ENCODE results near the gene ZNF74.
A peak's percentile ranks its signal among the peaks of the same experiment; 100 is the strongest.

Gene ZNF74

DNA sequence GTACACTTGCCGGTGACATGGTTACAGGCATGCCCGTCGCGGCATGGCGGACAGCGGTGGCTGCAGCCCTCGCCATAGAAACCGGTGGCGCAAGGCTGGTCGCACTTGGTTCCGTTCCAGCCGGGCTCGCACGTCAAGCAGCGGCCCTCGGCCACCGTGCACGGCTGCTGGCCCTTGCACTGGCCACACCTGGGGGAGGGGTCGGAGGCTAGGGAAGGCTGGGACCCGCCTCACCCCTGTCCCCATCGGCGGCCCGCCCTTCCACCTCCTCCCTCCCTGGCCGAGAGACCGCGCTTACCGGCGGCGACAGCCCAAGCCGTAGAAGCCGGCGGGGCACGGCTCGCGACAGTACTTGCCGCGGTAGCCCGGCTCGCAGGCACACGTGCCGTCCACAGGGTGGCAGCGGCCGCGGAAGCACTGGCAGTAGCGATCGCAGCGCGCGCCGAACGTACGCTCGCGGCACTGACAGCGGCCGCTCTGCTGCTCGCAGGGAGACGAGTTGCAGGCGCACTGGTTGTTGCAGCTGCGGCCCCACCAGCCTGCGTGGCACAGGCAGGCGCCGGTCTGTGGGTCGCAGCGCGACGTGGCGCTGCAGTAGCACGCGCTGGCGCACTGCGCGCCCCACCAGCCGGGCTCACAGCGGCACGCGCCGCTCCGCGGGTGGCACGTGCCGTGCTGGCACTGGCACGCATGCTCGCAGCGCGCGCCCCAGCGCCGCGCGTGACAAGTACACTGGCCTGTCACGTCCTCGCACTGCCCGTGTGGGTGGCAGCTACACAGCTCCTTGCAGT lies 37.0 kb downstream of the ZNF74 start:
- H3K9me3 ChIP-seq (ENCODE audit: control insufficient read depth, insufficient read depth, low read depth, low read length): no peaks in the 10 kb centered on the region
- H3K36me3 ChIP-seq (ENCODE audit: control insufficient read depth in 2 of 2, insufficient read depth in 1 of 2, low read length in 2 of 2): peaks cover 0 to 70% of the 10 kb centered on the region in 2 experiments; a peak in 1 of 3 replicates
- no peaks in the 10 kb centered on the region for H3K4me1 ChIP-seq (ENCODE audit: control insufficient read depth, insufficient read depth, low read length)
- H3K4me3 ChIP-seq (ENCODE audit: low read depth, low read length): no peak overlapping the region
- H3K27ac ChIP-seq (ENCODE audit: extremely low read depth, low read depth, low read length): no peak overlapping the region
- ChIA-PET POLR2A (no interaction called here), CTCF (no interaction called here)
- TF ChIP-seq ZNF24 (tag by site-specific recombination; IDR thresholded peaks at IDR 0.05): no peak
- TF ChIP-seq, protein P1, sequence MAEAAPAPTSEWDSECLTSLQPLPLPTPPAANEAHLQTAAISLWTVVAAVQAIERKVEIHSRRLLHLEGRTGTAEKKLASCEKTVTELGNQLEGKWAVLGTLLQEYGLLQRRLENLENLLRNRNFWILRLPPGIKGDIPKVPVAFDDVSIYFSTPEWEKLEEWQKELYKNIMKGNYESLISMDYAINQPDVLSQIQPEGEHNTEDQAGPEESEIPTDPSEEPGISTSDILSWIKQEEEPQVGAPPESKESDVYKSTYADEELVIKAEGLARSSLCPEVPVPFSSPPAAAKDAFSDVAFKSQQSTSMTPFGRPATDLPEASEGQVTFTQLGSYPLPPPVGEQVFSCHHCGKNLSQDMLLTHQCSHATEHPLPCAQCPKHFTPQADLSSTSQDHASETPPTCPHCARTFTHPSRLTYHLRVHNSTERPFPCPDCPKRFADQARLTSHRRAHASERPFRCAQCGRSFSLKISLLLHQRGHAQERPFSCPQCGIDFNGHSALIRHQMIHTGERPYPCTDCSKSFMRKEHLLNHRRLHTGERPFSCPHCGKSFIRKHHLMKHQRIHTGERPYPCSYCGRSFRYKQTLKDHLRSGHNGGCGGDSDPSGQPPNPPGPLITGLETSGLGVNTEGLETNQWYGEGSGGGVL (tag by site-specific recombination; IDR thresholded peaks at IDR 0.05): no peak
- TF ChIP-seq ZNF138 (tag by site-specific recombination; IDR thresholded peaks at IDR 0.05; ENCODE audit: borderline replicate concordance): no peak
- TF ChIP-seq, protein P2, sequence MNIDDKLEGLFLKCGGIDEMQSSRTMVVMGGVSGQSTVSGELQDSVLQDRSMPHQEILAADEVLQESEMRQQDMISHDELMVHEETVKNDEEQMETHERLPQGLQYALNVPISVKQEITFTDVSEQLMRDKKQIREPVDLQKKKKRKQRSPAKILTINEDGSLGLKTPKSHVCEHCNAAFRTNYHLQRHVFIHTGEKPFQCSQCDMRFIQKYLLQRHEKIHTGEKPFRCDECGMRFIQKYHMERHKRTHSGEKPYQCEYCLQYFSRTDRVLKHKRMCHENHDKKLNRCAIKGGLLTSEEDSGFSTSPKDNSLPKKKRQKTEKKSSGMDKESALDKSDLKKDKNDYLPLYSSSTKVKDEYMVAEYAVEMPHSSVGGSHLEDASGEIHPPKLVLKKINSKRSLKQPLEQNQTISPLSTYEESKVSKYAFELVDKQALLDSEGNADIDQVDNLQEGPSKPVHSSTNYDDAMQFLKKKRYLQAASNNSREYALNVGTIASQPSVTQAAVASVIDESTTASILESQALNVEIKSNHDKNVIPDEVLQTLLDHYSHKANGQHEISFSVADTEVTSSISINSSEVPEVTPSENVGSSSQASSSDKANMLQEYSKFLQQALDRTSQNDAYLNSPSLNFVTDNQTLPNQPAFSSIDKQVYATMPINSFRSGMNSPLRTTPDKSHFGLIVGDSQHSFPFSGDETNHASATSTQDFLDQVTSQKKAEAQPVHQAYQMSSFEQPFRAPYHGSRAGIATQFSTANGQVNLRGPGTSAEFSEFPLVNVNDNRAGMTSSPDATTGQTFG (tag by site-specific recombination; IDR thresholded peaks at IDR 0.05; ENCODE audit: borderline replicate concordance): no peak

DNA sequence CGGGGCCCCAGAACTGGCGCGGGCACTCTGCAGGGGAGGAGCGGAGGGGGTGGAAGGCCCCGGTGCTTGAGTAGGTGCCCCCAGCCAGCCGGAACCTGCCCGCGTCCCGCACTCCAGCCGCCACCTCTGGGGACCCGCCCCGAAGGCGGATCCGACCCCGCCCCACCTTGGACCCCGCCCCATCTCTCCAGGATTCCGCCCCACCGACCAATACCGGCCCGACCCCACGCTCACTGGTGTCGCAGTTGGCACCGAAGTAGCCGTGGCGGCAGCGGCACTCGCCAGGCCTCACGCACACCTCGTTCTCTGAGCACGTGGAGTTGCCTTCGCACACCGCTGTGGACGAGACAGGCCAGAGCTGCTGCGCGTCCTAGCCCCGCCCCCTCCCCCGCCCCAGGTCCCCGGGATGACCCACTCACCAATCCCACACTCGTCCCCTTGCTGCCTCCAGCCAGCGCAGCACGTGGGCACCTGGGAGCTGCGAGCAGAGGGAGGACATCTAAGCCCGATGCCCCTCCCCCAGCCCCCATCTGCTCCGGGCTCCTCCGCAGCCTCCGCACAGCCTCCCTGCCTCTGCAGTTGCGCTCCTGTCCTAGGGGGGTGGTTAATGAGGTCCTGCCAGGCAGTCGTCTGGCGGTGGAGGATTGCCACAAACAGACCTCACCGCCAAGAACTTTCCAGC lies 37.7 kb downstream of the ZNF74 start:
- H3K27ac ChIP-seq (ENCODE audit: extremely low read depth, low read depth, low read length): no peak overlapping the region
- H3K36me3 ChIP-seq (ENCODE audit: control insufficient read depth in 2 of 2, insufficient read depth in 1 of 2, low read length in 2 of 2): peaks cover 0 to 63% of the 10 kb centered on the region in 2 experiments; a peak in 1 of 3 replicates
- no peaks in the 10 kb centered on the region for H3K9me3 ChIP-seq (ENCODE audit: control insufficient read depth, insufficient read depth, low read depth, low read length)
- no peak overlapping the region for H3K4me3 ChIP-seq (ENCODE audit: low read depth, low read length)
- H3K4me1 ChIP-seq (ENCODE audit: control insufficient read depth, insufficient read depth, low read length): no peaks in the 10 kb centered on the region
- TF ChIP-seq OSR2 (tag by site-specific recombination; IDR thresholded peaks at IDR 0.05) (no peak), KLF8 (tag by site-specific recombination; IDR thresholded peaks at IDR 0.05) (peak; percentile 78; the same call in 1 of the 2 replicates), SP2 (tag by site-specific recombination; IDR thresholded peaks at IDR 0.05) (0 out of 2 replicates have a peak, but pooled peaks have one; percentile 13), ZNF302 (tag by site-specific recombination; IDR thresholded peaks at IDR 0.05; ENCODE audit: low read depth) (no peak), ZBTB20 (tag by site-specific recombination; IDR thresholded peaks at IDR 0.05) (no peak), KLF1 (tag by site-specific recombination; IDR thresholded peaks at IDR 0.05) (peak; percentile 80)
- TF ChIP-seq, protein P3, sequence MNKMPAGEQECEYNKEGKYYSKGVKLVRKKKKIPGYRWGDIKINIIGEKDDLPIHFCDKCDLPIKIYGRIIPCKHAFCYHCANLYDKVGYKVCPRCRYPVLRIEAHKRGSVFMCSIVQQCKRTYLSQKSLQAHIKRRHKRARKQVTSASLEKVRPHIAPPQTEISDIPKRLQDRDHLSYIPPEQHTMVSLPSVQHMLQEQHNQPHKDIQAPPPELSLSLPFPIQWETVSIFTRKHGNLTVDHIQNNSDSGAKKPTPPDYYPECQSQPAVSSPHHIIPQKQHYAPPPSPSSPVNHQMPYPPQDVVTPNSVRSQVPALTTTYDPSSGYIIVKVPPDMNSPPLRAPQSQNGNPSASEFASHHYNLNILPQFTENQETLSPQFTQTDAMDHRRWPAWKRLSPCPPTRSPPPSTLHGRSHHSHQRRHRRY (tag by site-specific recombination; IDR thresholded peaks at IDR 0.05): no peak
- TF ChIP-seq, protein P4, sequence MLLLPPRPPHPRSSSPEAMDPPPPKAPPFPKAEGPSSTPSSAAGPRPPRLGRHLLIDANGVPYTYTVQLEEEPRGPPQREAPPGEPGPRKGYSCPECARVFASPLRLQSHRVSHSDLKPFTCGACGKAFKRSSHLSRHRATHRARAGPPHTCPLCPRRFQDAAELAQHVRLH (tag by site-specific recombination; IDR thresholded peaks at IDR 0.05): no peak
- ChIA-PET CTCF (no interaction called here), POLR2A (no interaction called here)

DNA sequence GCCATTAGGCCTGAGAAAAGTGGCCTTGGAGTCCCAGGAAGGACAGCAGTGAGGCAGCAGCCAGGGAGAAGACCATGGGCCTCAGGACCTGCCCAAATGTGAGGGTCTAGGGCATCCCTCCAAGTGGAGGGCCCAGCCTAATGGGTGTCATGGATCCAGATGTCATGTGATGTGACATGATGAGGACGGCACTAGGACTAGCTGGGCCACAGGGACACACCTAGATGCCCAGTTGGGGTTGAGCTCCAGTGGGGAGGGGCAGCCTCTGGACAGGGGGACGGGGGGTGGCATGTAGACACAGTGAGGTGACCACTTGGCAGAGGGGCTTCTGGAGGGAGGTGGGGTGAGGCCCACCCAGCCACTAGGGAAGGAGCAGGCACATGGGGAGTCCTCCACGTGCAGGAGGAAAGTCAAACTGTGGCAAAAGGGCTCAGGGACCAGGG lies 38.3 kb downstream of the ZNF74 start:
- Histone ChIP-seq H3K36me3 (ENCODE audit: control insufficient read depth in 2 of 2, insufficient read depth in 1 of 2, low read length in 2 of 2) (peaks cover 0 to 57% of the 10 kb centered on the region in 2 experiments; a peak in 1 of 3 replicates), H3K4me3 (ENCODE audit: low read depth, low read length) (no peak overlapping the region), H3K27ac (ENCODE audit: extremely low read depth, low read depth, low read length) (no peak overlapping the region), H3K9me3 (ENCODE audit: control insufficient read depth, insufficient read depth, low read depth, low read length) (no peaks in the 10 kb centered on the region), H3K4me1 (ENCODE audit: control insufficient read depth, insufficient read depth, low read length) (no peaks in the 10 kb centered on the region)
- TF ChIP-seq PRDM1 (tag by site-specific recombination; IDR thresholded peaks at IDR 0.05) (no peak), ZFP3 (tag by site-specific recombination; IDR thresholded peaks at IDR 0.05; ENCODE audit: low read depth) (no peak), ZNF157 (tag by site-specific recombination; IDR thresholded peaks at IDR 0.05) (no peak)
- ChIA-PET CTCF (interaction anchor here (1.5 kb wide), 1 partner anchor 9 kb away, joined by 4 read pairs; no protein-coding TSS in a partner anchor), POLR2A (no interaction called here)

Measured in HEK293 (cell line).